WTC11 (cell line): Measurements from ENCODE around the gene NFILZ. TPM values are rescaled to one million over a fixed set of nuclear protein-coding genes. Genes with fewer than 3 reads are reported as not detected.

Experiments
- ATAC-seq: fragments of 200-7000 bp; cut with Tn5 transposase; 2 replicates; pipeline ENCODE4 v1.10.0; 2021; ENCODE audit warnings: mild to moderate bottlenecking, moderate library complexity
- CTCF ChIA-PET: fragments of 300-600 bp; sonication (Branson Sonifier 250); formaldehyde crosslinking; loops from one replicate; lab custom pipeline; 2021; ENCODE audit warnings: antibody characterized with exemption; lab: Charles Lee
- POLR2A ChIA-PET: fragments of 350-600 bp; sonication (Branson Sonifier 250); formaldehyde crosslinking; loops from one replicate; lab custom pipeline; 2021; ENCODE audit warnings: antibody characterized with exemption; lab: Charles Lee
- DNase-seq: peaks from one replicate; pipeline ENCODE4 v3.0.0; 2021; ENCODE audit warnings: low spot score
- H3K27ac Mint-ChIP-seq: 2 replicates; pipeline ENCODE4 v1.8.0; 2021; ENCODE audit warnings: mixed read lengths
- H3K27me3 Mint-ChIP-seq: 2 replicates; pipeline ENCODE4 v1.8.0; 2021; ENCODE audit warnings: low read depth, mild to moderate bottlenecking, moderate library complexity, mixed read lengths
- H3K36me3 Mint-ChIP-seq: 2 replicates; pipeline ENCODE4 v1.8.0; 2021; ENCODE audit warnings: mixed read lengths
- H3K4me1 Mint-ChIP-seq: 2 replicates; pipeline ENCODE4 v1.8.0; 2022; ENCODE audit warnings: mixed read lengths
- H3K4me3 Mint-ChIP-seq: 2 replicates; pipeline ENCODE4 v1.8.0; 2021; ENCODE audit warnings: mild to moderate bottlenecking, moderate library complexity, mixed read lengths
- H3K9me3 Mint-ChIP-seq: 2 replicates; pipeline ENCODE4 v1.8.0; 2021; ENCODE audit warnings: mixed read lengths
- ATF1 ChIP-seq: sonication (generic); formaldehyde crosslinking; IDR thresholded peaks from 2 replicates; pipeline ENCODE4 v1.8.1; 2023; ENCODE audit warnings: mild to moderate bottlenecking, moderate library complexity, missing genetic modification reagents
- CREM ChIP-seq: sonication (generic); formaldehyde crosslinking; IDR thresholded peaks from 2 replicates; pipeline ENCODE4 v1.8.1; 2022; ENCODE audit warnings: mild to moderate bottlenecking, missing genetic modification reagents, moderate library complexity
- CTCF ChIP-seq: fragments of 200-600 bp; IDR thresholded peaks from 2 replicates; pipeline ENCODE4 v1.8.0; 2022; ENCODE audit warnings: antibody characterized with exemption
- ETV6 ChIP-seq: sonication (generic); formaldehyde crosslinking; IDR thresholded peaks from 2 replicates; pipeline ENCODE4 v1.8.1; 2022; ENCODE audit warnings: mild to moderate bottlenecking, missing genetic modification reagents
- FOXP1 ChIP-seq: sonication (generic); formaldehyde crosslinking; IDR thresholded peaks from 2 replicates; pipeline ENCODE4 v1.8.0; 2022; ENCODE audit warnings: missing genetic modification reagents, mild to moderate bottlenecking, moderate library complexity, borderline replicate concordance
- HMGXB4 ChIP-seq: sonication (generic); formaldehyde crosslinking; IDR thresholded peaks from 2 replicates; pipeline ENCODE4 v1.8.1; 2023; ENCODE audit warnings: mild to moderate bottlenecking, moderate library complexity, missing genetic modification reagents
- OVOL2 ChIP-seq: fragments of 250-450 bp; sonication (Bioruptor Pico); IDR thresholded peaks from 2 replicates; pipeline ENCODE4 v1.9.0; 2021; ENCODE audit warnings: mild to moderate bottlenecking, borderline replicate concordance
- SMAD4 ChIP-seq: sonication (generic); formaldehyde crosslinking; IDR thresholded peaks from 2 replicates; pipeline ENCODE4 v1.8.0; 2022; ENCODE audit warnings: mild to moderate bottlenecking, missing genetic modification reagents
- TCF7 ChIP-seq: sonication (generic); formaldehyde crosslinking; IDR thresholded peaks from 2 replicates; pipeline ENCODE4 v1.8.0; 2022; ENCODE audit warnings: mild to moderate bottlenecking, low read depth, missing genetic modification reagents, moderate library complexity
- TEAD1 ChIP-seq: sonication (generic); formaldehyde crosslinking; IDR thresholded peaks from 2 replicates; pipeline ENCODE4 v1.8.0; 2022; ENCODE audit warnings: mild to moderate bottlenecking, missing genetic modification reagents
- TEAD4 ChIP-seq: sonication (generic); formaldehyde crosslinking; IDR thresholded peaks from 2 replicates; pipeline ENCODE4 v1.8.0; 2022; ENCODE audit warnings: mild to moderate bottlenecking, missing genetic modification reagents
- ZBTB43 ChIP-seq: sonication (generic); formaldehyde crosslinking; IDR thresholded peaks from 2 replicates; pipeline ENCODE4 v1.8.1; 2023; ENCODE audit warnings: mild to moderate bottlenecking, missing genetic modification reagents
- ZNF121 ChIP-seq: sonication (generic); formaldehyde crosslinking; IDR thresholded peaks from 2 replicates; pipeline ENCODE4 v1.8.0; 2023; ENCODE audit warnings: missing genetic modification reagents
- ZNF263 ChIP-seq: sonication (generic); formaldehyde crosslinking; IDR thresholded peaks from 2 replicates; pipeline ENCODE4 v1.8.1; 2022; ENCODE audit warnings: low read depth, mild to moderate bottlenecking, moderate library complexity, missing genetic modification reagents
- ZNF317 ChIP-seq: sonication (generic); formaldehyde crosslinking; IDR thresholded peaks from 2 replicates; pipeline ENCODE4 v1.8.1; 2023; ENCODE audit warnings: low read depth, mild to moderate bottlenecking, moderate library complexity, missing genetic modification reagents, borderline replicate concordance
- total RNA-seq: library from RNA; stranded (reverse); gene quantifications from 3 replicates; pipeline ENCODE4 v1.2.3, GENCODE V29; 2021
- TF ChIP-seq, protein P1 (sequence below): sonication (generic); formaldehyde crosslinking; IDR thresholded peaks from 2 replicates; pipeline ENCODE4 v1.8.1; 2023; ENCODE audit warnings: mild to moderate bottlenecking, missing genetic modification reagents

The NFILZ gene
- total RNA-seq, 1 experiment from 2014 or later = not detected

DNA sequence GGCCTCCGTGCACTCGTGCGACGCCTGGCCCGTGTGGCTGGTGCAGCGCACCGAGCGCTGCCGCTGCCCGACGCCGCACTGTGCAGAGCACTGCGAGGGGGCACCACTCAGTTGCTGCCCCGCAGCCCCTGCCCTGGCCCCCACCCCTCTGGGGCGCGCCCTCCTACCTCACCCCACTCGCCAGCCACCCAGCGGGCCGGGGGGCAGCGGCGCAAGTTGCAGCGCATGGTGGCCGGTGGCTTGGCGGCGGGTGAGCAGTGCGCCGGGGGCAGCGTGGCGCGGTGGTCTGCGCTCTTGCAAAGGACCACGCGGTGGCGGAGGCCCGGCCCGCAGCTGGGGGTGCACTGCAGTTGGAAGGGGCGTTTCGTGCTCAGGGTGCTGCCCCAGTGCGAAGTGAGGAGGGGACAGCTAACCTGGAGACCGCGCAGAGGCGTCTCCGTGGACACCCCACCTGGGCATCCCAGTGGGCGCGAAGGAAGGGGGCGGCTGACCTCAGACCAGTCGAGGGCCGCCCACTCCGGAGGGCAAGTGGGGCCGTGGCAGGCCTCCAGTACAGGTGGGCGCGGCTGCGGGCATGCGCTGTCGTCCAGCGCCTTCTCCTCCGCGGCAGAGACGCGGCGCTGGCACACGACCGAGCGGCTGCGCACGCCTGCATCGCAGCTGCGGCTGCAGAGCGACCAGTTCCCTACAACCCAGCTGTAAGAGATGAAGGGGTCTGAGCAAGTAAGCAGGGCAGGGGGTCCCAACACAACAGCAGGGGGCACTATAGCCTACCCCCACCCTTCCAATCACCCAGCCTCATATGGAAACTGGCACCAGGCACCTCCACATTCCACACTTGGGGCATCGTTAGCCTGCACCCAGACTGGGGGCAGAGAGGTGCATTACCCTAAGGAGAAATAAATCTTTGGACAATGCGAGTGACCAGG lies 45.2 kb upstream of the NFILZ start:
- H3K4me1 Mint-ChIP-seq = no peaks in the 10 kb centered on the region
- peaks cover 21% of the 10 kb centered on the region for H3K27me3 Mint-ChIP-seq
- CTCF ChIA-PET = interaction anchor here (0.5 to 2.9 kb wide), 20 partner anchors 7 to 399 kb away, joined by 3 to 17 read pairs (median 4); partner anchors contain the start of genes MARCHF2, MYO1F and ZNF414
- TF ChIP-seq ZBTB43 (CRISPR knock-in tag) (no peak), TEAD4 (CRISPR knock-in tag) (no peak)
- H3K36me3 Mint-ChIP-seq = no peaks in the 10 kb centered on the region
- H3K9me3 Mint-ChIP-seq = no peaks in the 10 kb centered on the region
- DNase-seq (no peak), ATAC-seq (no peak; the same call in 1 of the 2 replicates)
- no peak overlapping the region for H3K27ac Mint-ChIP-seq
- POLR2A ChIA-PET = interaction anchor here (0.7 kb wide), 1 partner anchor 220 kb away, joined by 3 read pairs; no protein-coding TSS in a partner anchor
- H3K4me3 Mint-ChIP-seq = no peak overlapping the region

DNA sequence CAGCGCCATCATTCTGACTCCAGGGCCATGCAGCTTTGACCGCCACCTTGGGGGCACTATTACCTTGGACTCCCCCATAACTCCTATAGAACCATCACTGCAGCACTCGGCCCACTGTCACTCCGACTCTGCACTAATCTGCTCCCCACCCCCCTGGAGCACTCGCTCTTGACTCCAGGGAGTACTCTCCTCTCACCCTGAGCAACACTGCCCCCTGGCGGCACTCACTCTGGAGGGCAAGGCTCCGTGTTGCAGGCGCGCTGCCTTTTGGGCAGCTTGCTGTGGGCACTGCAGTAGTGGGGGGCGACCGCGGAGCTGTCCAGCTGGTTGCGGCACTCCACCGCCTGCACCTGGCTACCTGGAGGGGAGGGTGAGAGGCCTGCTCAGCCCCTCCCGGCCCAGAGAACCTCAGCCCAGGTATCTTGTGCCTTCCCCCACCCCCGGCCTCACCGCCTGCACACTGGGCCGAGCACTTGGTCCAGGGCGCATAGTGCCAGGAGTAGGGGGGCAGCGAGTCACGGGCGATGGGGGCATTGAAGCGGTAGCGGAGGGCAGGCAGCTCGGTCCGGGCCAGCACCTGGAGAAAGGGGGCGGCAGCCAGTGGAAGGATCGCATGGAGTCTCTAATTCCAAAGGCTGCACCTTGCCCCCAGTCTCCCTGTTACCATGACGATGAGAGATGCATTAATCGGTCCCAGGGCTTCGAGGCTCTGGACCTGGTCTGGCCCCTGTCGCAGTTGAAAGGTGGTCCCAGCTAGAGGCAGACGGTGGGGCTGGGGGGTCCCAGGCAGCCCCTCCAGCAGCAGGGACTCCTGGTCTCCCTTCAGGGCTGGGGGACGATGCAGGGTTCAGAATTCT lies 44.3 kb upstream of the NFILZ start:
- POLR2A ChIA-PET = no interaction called here
- H3K36me3 Mint-ChIP-seq = no peaks in the 10 kb centered on the region
- DNase-seq = peak; percentile 99
- H3K9me3 Mint-ChIP-seq = no peaks in the 10 kb centered on the region
- H3K27ac Mint-ChIP-seq = no peak overlapping the region
- H3K4me3 Mint-ChIP-seq = no peak overlapping the region
- H3K27me3 Mint-ChIP-seq = peaks cover 29% of the 10 kb centered on the region
- peak; percentile 87 for ATAC-seq
- 0 out of 2 replicates have a peak, but pooled peaks have one; percentile 43 for TF ChIP-seq ETV6 (CRISPR knock-in tag)
- TF ChIP-seq ZNF121 (CRISPR knock-in tag) = 0 out of 2 replicates have a peak, but pooled peaks have one; percentile 1
- peak; percentile 93 for TF ChIP-seq CTCF
- TF ChIP-seq FOXP1 (CRISPR knock-in tag) = no peak
- no peak for TF ChIP-seq ATF1 (CRISPR knock-in tag)
- TF ChIP-seq ZNF317 (CRISPR knock-in tag) = no peak
- TF ChIP-seq HMGXB4 (CRISPR knock-in tag) = 0 out of 2 replicates have a peak, but pooled peaks have one; percentile 74
- peak; percentile 100 for TF ChIP-seq ZNF263 (CRISPR knock-in tag)
- no peak for TF ChIP-seq SMAD4 (CRISPR knock-in tag)
- CTCF ChIA-PET = interaction anchor here (0.6 to 2.9 kb wide), 36 partner anchors 8 to 398 kb away, joined by 3 to 17 read pairs (median 4); partner anchors contain the start of genes KANK3, MARCHF2, MYO1F and ZNF414
- peaks cover 4% of the 10 kb centered on the region; the same call in 1 of the 2 replicates for H3K4me1 Mint-ChIP-seq

DNA sequence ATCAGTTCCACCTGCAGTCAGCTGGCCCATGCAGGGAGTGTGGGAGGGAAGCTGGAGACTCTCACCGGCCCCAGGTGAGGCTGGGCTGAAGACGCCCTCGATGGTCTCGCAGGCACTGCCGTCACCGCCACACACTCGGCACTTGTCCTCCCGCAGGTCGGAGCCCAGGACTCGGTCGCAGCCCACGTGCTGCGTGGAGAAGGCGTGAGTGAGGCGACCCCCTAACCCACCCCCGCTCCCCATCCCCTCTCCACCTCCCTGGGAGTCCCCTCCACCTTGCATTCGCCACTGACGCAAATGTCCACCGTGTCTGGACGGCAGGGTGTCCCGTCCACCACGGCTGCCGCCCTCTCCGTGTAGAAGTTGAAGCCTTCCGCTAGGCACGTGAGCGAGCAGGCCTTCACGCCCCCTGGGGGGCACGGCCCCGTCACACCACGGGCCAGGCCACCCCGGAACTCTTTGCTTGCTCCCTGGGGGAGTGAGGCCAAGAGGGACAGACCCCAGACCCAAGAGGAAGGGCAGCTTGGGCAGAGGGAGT lies 41.2 kb upstream of the NFILZ start:
- ChIA-PET CTCF (interaction anchor here (0.7 to 3.7 kb wide), 3 partner anchors 8 to 26 kb away, joined by 3 to 27 read pairs (median 3); no protein-coding TSS in a partner anchor), POLR2A (no interaction called here)
- H3K4me1 Mint-ChIP-seq = peaks cover 9% of the 10 kb centered on the region
- no peak overlapping the region for H3K27ac Mint-ChIP-seq
- ATAC-seq (no peak), DNase-seq (no peak)
- H3K9me3 Mint-ChIP-seq = peaks cover 7% of the 10 kb centered on the region
- H3K4me3 Mint-ChIP-seq = no peak overlapping the region
- peaks cover 6% of the 10 kb centered on the region; the same call in 1 of the 2 replicates for H3K36me3 Mint-ChIP-seq
- peaks cover 49% of the 10 kb centered on the region for H3K27me3 Mint-ChIP-seq
- TF ChIP-seq ATF1 (CRISPR knock-in tag) (no peak), TEAD1 (CRISPR knock-in tag) (no peak), TCF7 (CRISPR knock-in tag) (no peak), CREM (CRISPR knock-in tag) (no peak), OVOL2 (CRISPR knock-in tag) (no peak)
- TF ChIP-seq, protein P1, sequence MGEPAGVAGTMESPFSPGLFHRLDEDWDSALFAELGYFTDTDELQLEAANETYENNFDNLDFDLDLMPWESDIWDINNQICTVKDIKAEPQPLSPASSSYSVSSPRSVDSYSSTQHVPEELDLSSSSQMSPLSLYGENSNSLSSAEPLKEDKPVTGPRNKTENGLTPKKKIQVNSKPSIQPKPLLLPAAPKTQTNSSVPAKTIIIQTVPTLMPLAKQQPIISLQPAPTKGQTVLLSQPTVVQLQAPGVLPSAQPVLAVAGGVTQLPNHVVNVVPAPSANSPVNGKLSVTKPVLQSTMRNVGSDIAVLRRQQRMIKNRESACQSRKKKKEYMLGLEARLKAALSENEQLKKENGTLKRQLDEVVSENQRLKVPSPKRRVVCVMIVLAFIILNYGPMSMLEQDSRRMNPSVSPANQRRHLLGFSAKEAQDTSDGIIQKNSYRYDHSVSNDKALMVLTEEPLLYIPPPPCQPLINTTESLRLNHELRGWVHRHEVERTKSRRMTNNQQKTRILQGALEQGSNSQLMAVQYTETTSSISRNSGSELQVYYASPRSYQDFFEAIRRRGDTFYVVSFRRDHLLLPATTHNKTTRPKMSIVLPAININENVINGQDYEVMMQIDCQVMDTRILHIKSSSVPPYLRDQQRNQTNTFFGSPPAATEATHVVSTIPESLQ (CRISPR knock-in tag) = no peak
